Gastrocnemius medialis (tissue), 4 donors: ENCODE data around the gene RGPD3. TPM values are rescaled to one million over a fixed set of nuclear protein-coding genes. Genes with fewer than 3 reads are reported as not detected.
"Not testable (repeated sequence)": the region's sequence is repeated elsewhere in the genome, so short reads cannot be mapped to it uniquely, and the experiment has no call there.

Source experiments
- ATAC-seq, 2 donors: fragments of 150-250 bp; one replicate each; pipeline ENCODE4 v1.9.1; 2016
- DNase-seq, 2 donors: peaks; one replicate each; pipeline ENCODE4 v3.0.0-alpha.2; 2019
- H3K27ac ChIP-seq, 4 donors: fragments of 200-600 bp; sonication (generic); 1 replicate in 1 of 4; 2 replicates in 3 of 4; pipeline ENCODE4 v1.5.1; 2016 to 2018; ENCODE audit warnings: mild to moderate bottlenecking in 2 of 4, moderate library complexity in 1 of 4
- H3K27me3 ChIP-seq, 3 donors: fragments of 200-600 bp; sonication (generic) in 2 of 3; 1 replicate in 1 of 3; 2 replicates in 2 of 3; pipeline versions ENCODE4 v1.5.1 to v1.6.0; 2016 to 2019; ENCODE audit warnings: mild to moderate bottlenecking in 1 of 3, moderate library complexity in 1 of 3
- H3K36me3 ChIP-seq, 2 donors: fragments of 200-600 bp; sonication (generic) in 1 of 2; one replicate each; pipeline ENCODE4 v1.5.1; 2017 to 2018
- H3K4me1 ChIP-seq, 2 donors: fragments of 200-600 bp; sonication (generic) in 1 of 2; one replicate each; pipeline ENCODE4 v1.5.1; 2016 to 2017; ENCODE audit warnings: mild to moderate bottlenecking in 2 of 2
- H3K4me3 ChIP-seq, 4 donors: fragments of 200-600 bp; sonication (generic) in 3 of 4; 1 replicate in 1 of 4; 2 replicates in 3 of 4; pipeline ENCODE4 v1.5.1; 2016 to 2019; ENCODE audit warnings: mild to moderate bottlenecking in 2 of 4
- H3K9me3 ChIP-seq, 3 donors: fragments of 200-600 bp; sonication (generic) in 2 of 3; 1 replicate in 1 of 3; 2 replicates in 2 of 3; pipeline ENCODE4 v1.5.1; 2016 to 2019
- POLR2A ChIP-seq, 2 donors: fragments of 450-650 bp; IDR thresholded peaks; one replicate each; pipeline ENCODE4 v1.6.1; 2017; ENCODE audit warnings: antibody characterized with exemption in 2 of 2, mild to moderate bottlenecking in 2 of 2, moderate library complexity in 2 of 2
- in situ Hi-C, 4 donors: fragments of 200-750 bp; cut with MboI; loops; one replicate each; pipeline versions ENCODE4 v1.15.0 to v1.8.0; 2017; ENCODE audit warnings: low sequenced_read_pairs in 4 of 4
- intact Hi-C: fragments of 100-400 bp; cut with DNase I; formaldehyde crosslinking; loops from one replicate; pipeline ENCODE4 v1.15.1; 2023; ENCODE audit warnings: low total_unique reads
- total RNA-seq, 4 donors: library from RNA; depleted of rRNA; stranded (reverse); fragments of >200 nt; gene quantifications; one replicate each; pipeline versions ENCODE4 v1.1.0 to v1.2.3, GENCODE V29; 2016
- TF ChIP-seq, protein P1 (sequence below), 5 experiments: fragments of 450-650 bp in 3 of 5; fragments of 200-600 bp in 2 of 5; sonication (generic) in 2 of 5; IDR thresholded peaks in 4 of 5; conservative IDR thresholded peaks in 1 of 5; 1 replicate in 4 of 5; 2 replicates in 1 of 5; pipeline ENCODE4 v1.5.1; 2016 to 2019; ENCODE audit warnings: antibody characterized with exemption in 5 of 5, mild to moderate bottlenecking in 3 of 5, moderate library complexity in 3 of 5

Gene RGPD3
- total RNA-seq, 4 donors from 2014 or later = 0.15 to 0.38 (median 0.23) TPM; not detected in 1

- DNase-seq, H3K36me3 ChIP-seq, ATAC-seq, intact Hi-C loops, H3K9me3 ChIP-seq, H3K27ac ChIP-seq, H3K4me1 ChIP-seq, in situ Hi-C loops, H3K4me3 ChIP-seq, H3K27me3 ChIP-seq: not testable (repeated sequence)
Measured at GRCh38 chr2:106381867-106382266, 86.3 kb downstream of the RGPD3 start.

GRCh38 chr2:106379567-106379966, 88.6 kb downstream of the RGPD3 start:
- H3K4me3 ChIP-seq, H3K27ac ChIP-seq, H3K36me3 ChIP-seq, DNase-seq, in situ Hi-C loops, H3K27me3 ChIP-seq, ATAC-seq, H3K9me3 ChIP-seq, intact Hi-C loops, H3K4me1 ChIP-seq: not testable (repeated sequence)

- in situ Hi-C loops, intact Hi-C loops: not testable (repeated sequence)
Measured at GRCh38 chr2:106369182-106369581, 99.0 kb downstream of the RGPD3 start.

DNA sequence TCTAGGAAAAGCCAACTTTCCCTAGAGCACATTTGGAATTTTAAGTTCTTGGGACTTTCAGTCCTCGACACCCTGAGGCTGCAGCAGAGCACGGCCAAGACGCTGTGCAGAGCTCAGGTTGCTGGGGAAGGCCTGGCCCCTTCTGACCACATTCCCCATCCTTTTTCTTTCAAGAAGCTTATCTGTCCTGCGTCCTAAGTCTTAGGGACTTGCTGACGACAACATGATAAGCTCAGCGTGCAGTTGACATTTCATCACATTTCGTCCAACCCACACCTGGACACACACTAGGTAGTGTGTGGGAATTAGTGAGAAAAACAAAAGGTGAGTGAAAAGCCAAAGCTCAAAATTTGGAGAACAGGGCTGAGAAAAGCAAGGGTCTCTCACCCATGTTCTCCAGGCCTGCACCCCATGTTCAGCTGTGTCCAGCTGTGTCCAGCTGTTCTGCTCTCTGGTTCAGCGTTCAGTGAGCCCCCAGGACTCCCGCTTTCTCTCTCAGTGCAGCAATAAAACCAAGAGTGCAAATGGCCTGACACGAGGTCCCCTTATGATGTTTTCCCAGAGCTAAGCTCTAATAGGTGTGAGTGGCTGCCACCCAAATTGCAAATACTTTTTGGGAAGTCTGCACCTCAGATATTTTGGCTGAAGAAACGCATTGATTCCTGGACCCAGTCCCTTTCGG, 101.9 kb downstream of the RGPD3 start:
- intact Hi-C loops (no loop called here), in situ Hi-C loops (no loop called here)
- Histone ChIP-seq H3K9me3 (no peaks in the 10 kb centered on the region), H3K27me3 (no peaks in the 10 kb centered on the region), H3K27ac (no peak overlapping the region), H3K36me3 (no peaks in the 10 kb centered on the region), H3K4me1 (no peaks in the 10 kb centered on the region), H3K4me3 (no peak overlapping the region)
- DNase-seq (no peak), ATAC-seq (no peak)
- TF ChIP-seq, protein P1, sequence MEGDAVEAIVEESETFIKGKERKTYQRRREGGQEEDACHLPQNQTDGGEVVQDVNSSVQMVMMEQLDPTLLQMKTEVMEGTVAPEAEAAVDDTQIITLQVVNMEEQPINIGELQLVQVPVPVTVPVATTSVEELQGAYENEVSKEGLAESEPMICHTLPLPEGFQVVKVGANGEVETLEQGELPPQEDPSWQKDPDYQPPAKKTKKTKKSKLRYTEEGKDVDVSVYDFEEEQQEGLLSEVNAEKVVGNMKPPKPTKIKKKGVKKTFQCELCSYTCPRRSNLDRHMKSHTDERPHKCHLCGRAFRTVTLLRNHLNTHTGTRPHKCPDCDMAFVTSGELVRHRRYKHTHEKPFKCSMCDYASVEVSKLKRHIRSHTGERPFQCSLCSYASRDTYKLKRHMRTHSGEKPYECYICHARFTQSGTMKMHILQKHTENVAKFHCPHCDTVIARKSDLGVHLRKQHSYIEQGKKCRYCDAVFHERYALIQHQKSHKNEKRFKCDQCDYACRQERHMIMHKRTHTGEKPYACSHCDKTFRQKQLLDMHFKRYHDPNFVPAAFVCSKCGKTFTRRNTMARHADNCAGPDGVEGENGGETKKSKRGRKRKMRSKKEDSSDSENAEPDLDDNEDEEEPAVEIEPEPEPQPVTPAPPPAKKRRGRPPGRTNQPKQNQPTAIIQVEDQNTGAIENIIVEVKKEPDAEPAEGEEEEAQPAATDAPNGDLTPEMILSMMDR (IDR thresholded peaks at IDR 0.05 in 4 of 5, conservative IDR thresholded peaks at IDR 0.05 in 1 of 5) = no peak
- TF ChIP-seq POLR2A (IDR thresholded peaks at IDR 0.05) = no peak

More at GRCh38 chr2:106369182-106369581, 99.0 kb downstream of the RGPD3 start:
- not testable (repeated sequence) for H3K27me3 ChIP-seq, H3K4me3 ChIP-seq, ATAC-seq, DNase-seq, H3K4me1 ChIP-seq, H3K9me3 ChIP-seq, H3K27ac ChIP-seq, H3K36me3 ChIP-seq

DNA sequence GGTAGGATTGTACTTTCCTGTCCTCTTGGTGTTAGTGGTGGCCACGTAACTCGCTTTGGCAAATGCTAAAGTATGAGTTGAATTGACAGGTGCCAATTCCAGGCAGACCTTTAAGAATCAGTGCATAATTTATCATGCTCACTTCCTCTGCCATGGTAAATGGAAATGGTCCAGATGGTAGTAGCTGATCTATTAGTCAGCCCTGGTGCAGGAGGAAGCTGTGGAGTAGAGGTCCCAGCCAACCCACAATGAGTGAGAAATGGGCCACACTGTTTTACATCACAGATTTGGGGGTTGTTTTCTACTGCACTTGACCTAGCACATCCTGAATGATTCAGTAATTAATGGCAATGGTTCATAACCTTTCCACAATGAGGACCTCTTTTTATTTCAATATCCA, 104.4 kb downstream of the RGPD3 start:
- H3K9me3 ChIP-seq = no peaks in the 10 kb centered on the region
- H3K27ac ChIP-seq = no peak overlapping the region
- in situ Hi-C loops = no loop called here
- no peak for ATAC-seq
- no peak overlapping the region for H3K4me3 ChIP-seq
- no peaks in the 10 kb centered on the region for H3K27me3 ChIP-seq
- no peak for TF ChIP-seq POLR2A (IDR thresholded peaks at IDR 0.05)
- TF ChIP-seq, protein P1 (IDR thresholded peaks at IDR 0.05 in 4 of 5, conservative IDR thresholded peaks at IDR 0.05 in 1 of 5) = no peak
- H3K36me3 ChIP-seq = no peaks in the 10 kb centered on the region
- intact Hi-C loops = no loop called here
- no peaks in the 10 kb centered on the region for H3K4me1 ChIP-seq
- no peak for DNase-seq

DNA sequence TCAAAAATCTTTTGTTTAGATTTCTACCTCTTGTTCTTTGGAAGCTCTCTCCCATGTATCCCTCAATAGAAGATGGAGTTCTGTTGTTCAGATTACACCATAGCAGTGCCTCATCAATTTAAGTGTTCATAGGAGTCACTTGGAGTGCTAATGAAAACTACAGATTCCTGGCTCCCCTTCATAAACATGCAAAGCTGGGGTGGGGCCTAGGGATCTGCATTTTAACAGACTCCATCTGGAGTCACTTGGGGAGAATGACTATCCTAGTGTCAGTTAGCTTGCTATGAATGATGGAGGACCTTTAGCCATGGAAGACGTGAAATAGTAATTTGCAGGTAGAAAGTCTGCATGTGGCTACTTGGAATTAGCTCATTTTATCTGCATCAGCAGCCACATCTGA, 105.4 kb downstream of the RGPD3 start:
- no peak for ATAC-seq
- DNase-seq = no peak
- intact Hi-C loops = no loop called here
- in situ Hi-C loops = no loop called here
- Histone ChIP-seq H3K9me3 (no peaks in the 10 kb centered on the region), H3K27ac (no peak overlapping the region), H3K4me1 (no peaks in the 10 kb centered on the region), H3K36me3 (no peaks in the 10 kb centered on the region), H3K27me3 (no peaks in the 10 kb centered on the region), H3K4me3 (no peak overlapping the region)
- TF ChIP-seq, protein P1 (IDR thresholded peaks at IDR 0.05 in 4 of 5, conservative IDR thresholded peaks at IDR 0.05 in 1 of 5) = no peak
- no peak for TF ChIP-seq POLR2A (IDR thresholded peaks at IDR 0.05)
